ENCODE data around the gene FOXP1. TPM values are rescaled to one million over a fixed set of nuclear protein-coding genes. Genes with fewer than 3 reads are reported as not detected.

Gene FOXP1
- total and polyA plus RNA-seq, 2 experiments from 2014 or later, result 37.4 to 59.9 TPM

- Histone ChIP-seq H3F3A (ENCODE audit: insufficient read depth) (no peaks in the 10 kb centered on the region), H4K20me1 (ENCODE audit: insufficient read depth) (0 out of 2 replicates have a peak, but pooled peaks cover 3% of the 10 kb centered on the region), H3K27ac (no peak overlapping the region), H3K4me3 (no peak overlapping the region), H3K9me3 (ENCODE audit: low read depth) (no peaks in the 10 kb centered on the region), H3K27me3 (replicated peaks; ENCODE audit: insufficient read depth) (no peaks in the 10 kb centered on the region), H3K4me1 (ENCODE audit: insufficient read depth) (peaks cover 24% of the 10 kb centered on the region), H3K9me2 (ENCODE audit: insufficient read depth) (no peaks in the 10 kb centered on the region), H3K4me2 (ENCODE audit: unreplicated experiment) (no peak overlapping the region), H3K79me2 (ENCODE audit: insufficient read depth) (peaks cover 62% of the 10 kb centered on the region), H3K36me3 (ENCODE audit: low read depth) (no peaks in the 10 kb centered on the region), H3K9ac (no peak overlapping the region), H2AFZ (0 out of 2 replicates have a peak overlapping the region, but pooled peaks have one; percentile 31)
- DNase-seq, result peak; percentile 60
- in situ Hi-C loops (cut with MboI), result no loop called here
- TF ChIP-seq EZH2 (IDR thresholded peaks at IDR 0.05; ENCODE audit: insufficient read depth, poor library complexity, severe bottlenecking), result no peak
- no peak for TF ChIP-seq EZH2phosphoT487 (IDR thresholded peaks at IDR 0.05; ENCODE audit: insufficient read depth, low read depth)
- WGBS, 2 experiments (ENCODE audit: low coverage in 1 of 2, low lambda C conversion rate in 2 of 2, missing lambda C conversion rate in 2 of 2), result 23 to 35% methylated on average over 5 of the region's 5 CpGs
These were observed 186.5 kb downstream of the FOXP1 start for GRCh38 chr3:71397046-71397445.

- no peak for TF ChIP-seq EZH2 (IDR thresholded peaks at IDR 0.05; ENCODE audit: insufficient read depth, poor library complexity, severe bottlenecking)
- no peak for TF ChIP-seq EZH2phosphoT487 (IDR thresholded peaks at IDR 0.05; ENCODE audit: insufficient read depth, low read depth)
These were observed 187.4 kb downstream of the FOXP1 start for GRCh38 chr3:71395927-71396695.

GRCh38 chr3:71395470-71395869 is 188.1 kb downstream of the FOXP1 start:
- H3K79me2 ChIP-seq (ENCODE audit: insufficient read depth), result peaks cover 52% of the 10 kb centered on the region

More at GRCh38 chr3:71395927-71396695, 187.4 kb downstream of the FOXP1 start:
- H3K4me2 ChIP-seq (ENCODE audit: unreplicated experiment), result peak overlapping the region; percentile 13
- 88 to 89% methylated on average over 7 of the region's 7 CpGs for WGBS, 2 experiments (ENCODE audit: low coverage in 1 of 2, low lambda C conversion rate in 2 of 2, missing lambda C conversion rate in 2 of 2)
- peak; percentile 77 for DNase-seq
- H3K36me3 ChIP-seq (ENCODE audit: low read depth), result no peaks in the 10 kb centered on the region
- no peak overlapping the region for H3K9ac ChIP-seq
- H2AFZ ChIP-seq, result no peak overlapping the region
- no peak overlapping the region for H3K4me3 ChIP-seq
- no peaks in the 10 kb centered on the region for H3K9me3 ChIP-seq (ENCODE audit: low read depth)
- H3K27me3 ChIP-seq (replicated peaks; ENCODE audit: insufficient read depth), result no peaks in the 10 kb centered on the region
- no peaks in the 10 kb centered on the region for H3F3A ChIP-seq (ENCODE audit: insufficient read depth)
- no peaks in the 10 kb centered on the region for H3K9me2 ChIP-seq (ENCODE audit: insufficient read depth)
- 0 out of 2 replicates have a peak, but pooled peaks cover 3% of the 10 kb centered on the region for H4K20me1 ChIP-seq (ENCODE audit: insufficient read depth)
- H3K79me2 ChIP-seq (ENCODE audit: insufficient read depth), result peaks cover 59% of the 10 kb centered on the region
- H3K4me1 ChIP-seq (ENCODE audit: insufficient read depth), result peaks cover 24% of the 10 kb centered on the region
- in situ Hi-C loops (cut with MboI), result no loop called here
- no peak overlapping the region for H3K27ac ChIP-seq

GRCh38 chr3:71393745-71394144 is 189.8 kb downstream of the FOXP1 start:
- TF ChIP-seq EZH2phosphoT487 (IDR thresholded peaks at IDR 0.05; ENCODE audit: insufficient read depth, low read depth) (no peak), EZH2 (IDR thresholded peaks at IDR 0.05; ENCODE audit: insufficient read depth, poor library complexity, severe bottlenecking) (no peak)
- WGBS, 2 experiments (ENCODE audit: low coverage in 1 of 2, low lambda C conversion rate in 2 of 2, missing lambda C conversion rate in 2 of 2), result 95 to 100% methylated on average over 2 of the region's 2 CpGs
- Histone ChIP-seq H3K36me3 (ENCODE audit: low read depth) (no peaks in the 10 kb centered on the region), H3K79me2 (ENCODE audit: insufficient read depth) (peaks cover 44% of the 10 kb centered on the region), H2AFZ (no peak overlapping the region), H3F3A (ENCODE audit: insufficient read depth) (no peaks in the 10 kb centered on the region), H3K4me2 (ENCODE audit: unreplicated experiment) (no peak overlapping the region), H3K4me1 (ENCODE audit: insufficient read depth) (peaks cover 33% of the 10 kb centered on the region), H4K20me1 (ENCODE audit: insufficient read depth) (0 out of 2 replicates have a peak, but pooled peaks cover 3% of the 10 kb centered on the region), H3K27ac (no peak overlapping the region), H3K4me3 (no peak overlapping the region), H3K9me2 (ENCODE audit: insufficient read depth) (no peaks in the 10 kb centered on the region), H3K27me3 (replicated peaks; ENCODE audit: insufficient read depth) (no peaks in the 10 kb centered on the region), H3K9me3 (ENCODE audit: low read depth) (no peaks in the 10 kb centered on the region), H3K9ac (no peak overlapping the region)
- no peak for DNase-seq
- in situ Hi-C loops (cut with MboI), result no loop called here

More at GRCh38 chr3:71395470-71395869, 188.1 kb downstream of the FOXP1 start:
- no peaks in the 10 kb centered on the region for H3F3A ChIP-seq (ENCODE audit: insufficient read depth)
- 0 out of 2 replicates have a peak, but pooled peaks cover 3% of the 10 kb centered on the region for H4K20me1 ChIP-seq (ENCODE audit: insufficient read depth)
- no peak for DNase-seq
- no peak overlapping the region for H3K27ac ChIP-seq
- no peaks in the 10 kb centered on the region for H3K27me3 ChIP-seq (replicated peaks; ENCODE audit: insufficient read depth)
- no peak overlapping the region for H2AFZ ChIP-seq
- no peaks in the 10 kb centered on the region for H3K9me3 ChIP-seq (ENCODE audit: low read depth)
- no peaks in the 10 kb centered on the region for H3K9me2 ChIP-seq (ENCODE audit: insufficient read depth)
- TF ChIP-seq EZH2 (IDR thresholded peaks at IDR 0.05; ENCODE audit: insufficient read depth, poor library complexity, severe bottlenecking) (no peak), EZH2phosphoT487 (IDR thresholded peaks at IDR 0.05; ENCODE audit: insufficient read depth, low read depth) (no peak)
- no peak overlapping the region for H3K4me3 ChIP-seq
- H3K4me1 ChIP-seq (ENCODE audit: insufficient read depth), result peaks cover 24% of the 10 kb centered on the region
- in situ Hi-C loops (cut with MboI), result no loop called here
- H3K4me2 ChIP-seq (ENCODE audit: unreplicated experiment), result no peak overlapping the region
- 90 to 96% methylated on average over 3 of the region's 3 CpGs for WGBS, 2 experiments (ENCODE audit: low coverage in 1 of 2, low lambda C conversion rate in 2 of 2, missing lambda C conversion rate in 2 of 2)
- H3K36me3 ChIP-seq (ENCODE audit: low read depth), result no peaks in the 10 kb centered on the region
- no peak overlapping the region for H3K9ac ChIP-seq
